ENCODE data around the gene CDK2. TPM values are rescaled to one million over a fixed set of nuclear protein-coding genes. Genes with fewer than 3 reads are reported as not detected.

Gene CDK2
- total and polyA plus RNA-seq, 9 of the 15 experiments (the other 6 are each of a cell fraction or from before 2014, with no cell fraction given), result 17.4 to 213 (median 109) TPM

DNA sequence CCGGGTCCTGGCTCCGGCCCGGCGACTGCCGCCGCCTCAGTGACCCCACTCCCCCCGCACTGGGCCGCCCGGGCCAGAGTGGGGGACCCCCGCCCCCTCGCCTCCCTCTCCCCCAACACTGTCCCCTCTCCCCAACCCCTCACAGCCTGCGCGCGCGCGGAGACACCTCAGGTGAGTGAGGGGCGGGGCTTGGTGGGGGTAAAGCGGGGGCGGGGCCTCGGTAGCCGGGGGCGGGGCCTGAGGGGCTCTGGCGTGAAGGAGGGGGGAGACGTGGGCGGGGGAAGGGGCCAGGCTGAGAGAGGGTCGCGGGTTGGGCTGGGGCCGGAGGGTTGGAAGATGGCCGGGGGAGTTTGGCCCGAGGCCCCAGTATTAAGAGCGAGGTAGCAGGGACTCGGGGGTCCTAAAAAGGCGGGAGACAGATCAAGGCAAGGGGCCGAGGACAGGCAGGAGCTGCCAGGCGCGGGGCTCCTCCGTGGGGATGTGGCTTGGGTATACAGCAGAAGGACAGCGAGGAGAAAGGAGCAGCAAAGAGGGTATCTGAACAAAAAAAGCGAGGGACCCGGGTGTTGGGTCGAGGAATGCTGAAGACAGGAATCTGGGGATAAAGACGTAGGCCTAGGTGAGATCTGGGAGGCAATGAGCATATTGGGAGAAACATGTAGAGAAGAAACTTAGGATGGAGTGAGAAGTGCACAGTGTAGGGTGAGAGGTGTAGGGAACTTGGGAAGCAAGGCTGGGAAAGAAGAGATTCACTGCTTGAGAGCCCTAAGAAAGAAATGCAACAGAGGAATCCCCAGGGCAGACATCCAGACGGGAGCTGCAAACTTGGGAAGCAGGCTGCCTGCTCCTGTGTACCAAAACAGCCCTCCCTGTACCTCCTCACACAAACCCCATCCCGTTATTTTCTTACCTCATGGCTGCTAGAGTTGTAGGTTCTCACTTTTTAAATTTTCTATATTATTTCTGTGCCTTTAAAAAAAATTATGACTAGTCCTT, 41.2 kb downstream of the CDK2 start (continued):
- no peak for TF ChIP-seq ZNF696 (CRISPR knock-in tag; conservative IDR thresholded peaks at IDR 0.05)
- no peak for TF ChIP-seq ZNF644 (tag; IDR thresholded peaks at IDR 0.05; ENCODE audit: low read depth)
- no peak for TF ChIP-seq ZC3H11A (IDR thresholded peaks at IDR 0.05; ENCODE audit: low read depth, low read length)
- no peak for TF ChIP-seq ZFPM2 (CRISPR knock-in tag; IDR thresholded peaks at IDR 0.05)
- TF ChIP-seq ID3 (CRISPR knock-in tag; IDR thresholded peaks at IDR 0.05), result no peak
- no peak for TF ChIP-seq ID3 (tag; IDR thresholded peaks at IDR 0.05)
- TF ChIP-seq, protein P1, sequence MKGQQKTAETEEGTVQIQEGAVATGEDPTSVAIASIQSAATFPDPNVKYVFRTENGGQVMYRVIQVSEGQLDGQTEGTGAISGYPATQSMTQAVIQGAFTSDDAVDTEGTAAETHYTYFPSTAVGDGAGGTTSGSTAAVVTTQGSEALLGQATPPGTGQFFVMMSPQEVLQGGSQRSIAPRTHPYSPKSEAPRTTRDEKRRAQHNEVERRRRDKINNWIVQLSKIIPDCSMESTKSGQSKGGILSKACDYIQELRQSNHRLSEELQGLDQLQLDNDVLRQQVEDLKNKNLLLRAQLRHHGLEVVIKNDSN (CRISPR knock-in tag; IDR thresholded peaks at IDR 0.05), result no peak
- no peak for TF ChIP-seq NR2C2 (CRISPR knock-in tag; IDR thresholded peaks at IDR 0.05)
- peak; percentile 5; the same call in 1 of the 2 replicates for TF ChIP-seq NR2C2 (tag; IDR thresholded peaks at IDR 0.05)
- TF ChIP-seq HDAC6 (IDR thresholded peaks at IDR 0.05; ENCODE audit: low read depth, low read length), result no peak
- no peak for TF ChIP-seq TBL1XR1 (IDR thresholded peaks at IDR 0.05; ENCODE audit: low read length in 2 of 2)
- TF ChIP-seq VEZF1 (CRISPR knock-in tag; IDR thresholded peaks at IDR 0.05), result peak; percentile 92
- TF ChIP-seq E2F6 (IDR thresholded peaks at IDR 0.05; ENCODE audit: borderline replicate concordance in 1 of 2, extremely low read depth in 1 of 2, insufficient read depth in 1 of 2, insufficient read length in 1 of 2, low read depth in 1 of 2, low read length in 1 of 2, poor library complexity in 1 of 2, severe bottlenecking in 1 of 2), result peak; percentile 11 to 58
- TF ChIP-seq MIER1 (IDR thresholded peaks at IDR 0.05; ENCODE audit: low read depth), result no peak
- TF ChIP-seq TAF9B (IDR thresholded peaks at IDR 0.05; ENCODE audit: partially characterized antibody), result no peak
- TF ChIP-seq ZNF830 (CRISPR knock-in tag; IDR thresholded peaks at IDR 0.05), result no peak
- no peak for TF ChIP-seq TFAP4 (CRISPR knock-in tag; IDR thresholded peaks at IDR 0.05; ENCODE audit: borderline replicate concordance)
- TF ChIP-seq, protein P2, sequence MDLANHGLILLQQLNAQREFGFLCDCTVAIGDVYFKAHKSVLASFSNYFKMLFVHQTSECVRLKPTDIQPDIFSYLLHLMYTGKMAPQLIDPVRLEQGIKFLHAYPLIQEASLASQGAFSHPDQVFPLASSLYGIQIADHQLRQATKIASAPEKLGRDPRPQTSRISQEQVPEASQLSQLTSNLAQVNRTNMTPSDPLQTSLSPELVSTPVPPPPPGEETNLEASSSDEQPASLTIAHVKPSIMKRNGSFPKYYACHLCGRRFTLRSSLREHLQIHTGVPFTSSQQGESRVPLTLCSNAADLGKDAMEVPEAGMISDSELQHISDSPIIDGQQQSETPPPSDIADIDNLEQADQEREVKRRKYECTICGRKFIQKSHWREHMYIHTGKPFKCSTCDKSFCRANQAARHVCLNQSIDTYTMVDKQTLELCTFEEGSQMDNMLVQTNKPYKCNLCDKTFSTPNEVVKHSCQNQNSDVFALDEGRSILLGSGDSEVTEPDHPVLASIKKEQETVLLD (IDR thresholded peaks at IDR 0.05), result 0 out of 2 replicates have a peak, but pooled peaks have one; percentile 52
- no peak for TF ChIP-seq ARID1B (IDR thresholded peaks at IDR 0.05)
- TF ChIP-seq NELFE (IDR thresholded peaks at IDR 0.05; ENCODE audit: insufficient read depth, insufficient read length), result no peak
- no peak for TF ChIP-seq SNRNP70 (optimal IDR thresholded peaks at IDR 0.05; ENCODE audit: low read depth, low read length)
